Measurements from ENCODE around the gene RNU7-1. TPM values are rescaled to one million over a fixed set of nuclear protein-coding genes. Genes with fewer than 3 reads are reported as not detected.

RNU7-1 gene
- total RNA-seq, 6 donors from 2014 or later, result not detected

GRCh38 chr12:6923003-6923732 is 20.4 kb upstream of the RNU7-1 start:
- Histone ChIP-seq H3K9me3 (no peaks in the 10 kb centered on the region), H3K27me3 (no peaks in the 10 kb centered on the region), H3K4me1 (peaks cover 24 to 37% (median 29%) of the 10 kb centered on the region in 4 donors), H3K36me3 (peaks cover 0 to 23% (median 7%) of the 10 kb centered on the region in 4 donors), H3K4me3 (no peak overlapping the region), H3K27ac (no peak overlapping the region)
- 78 to 86% methylated on average over 10 of the region's 10 CpGs for WGBS, 2 donors
- TF ChIP-seq POLR2A (IDR thresholded peaks at IDR 0.05), result no peak
- TF ChIP-seq EP300 (IDR thresholded peaks at IDR 0.05), result no peak
- TF ChIP-seq POLR2AphosphoS5 (IDR thresholded peaks at IDR 0.05), result no peak
- no peak for TF ChIP-seq CTCF (IDR thresholded peaks at IDR 0.05)
- no peak for DNase-seq
- ATAC-seq (ENCODE audit: low FRiP score in 2 of 2), result no peak

GRCh38 chr12:6923851-6924250 is 19.8 kb upstream of the RNU7-1 start:
- peaks cover 24 to 40% (median 32%) of the 10 kb centered on the region in 4 donors for H3K4me1 ChIP-seq
- ATAC-seq (ENCODE audit: low FRiP score in 2 of 2) (no peak), DNase-seq (no peak)
- peaks cover 0 to 18% (median 7%) of the 10 kb centered on the region in 4 donors for H3K36me3 ChIP-seq
- H3K4me3 ChIP-seq, result peak overlapping the region in 1 of 4 donors; percentile 96
- TF ChIP-seq CTCF (IDR thresholded peaks at IDR 0.05) (no peak), POLR2A (IDR thresholded peaks at IDR 0.05) (no peak), EP300 (IDR thresholded peaks at IDR 0.05) (no peak), POLR2AphosphoS5 (IDR thresholded peaks at IDR 0.05) (no peak)
- WGBS, 2 donors, result 60 to 64% methylated on average over 6 of the region's 6 CpGs
- H3K9me3 ChIP-seq, result no peaks in the 10 kb centered on the region
- H3K27me3 ChIP-seq, result no peaks in the 10 kb centered on the region
- H3K27ac ChIP-seq, result peak overlapping the region in 3 of 4 donors; percentile 94 to 99 (median 98)

- H3K9me3 ChIP-seq, result no peaks in the 10 kb centered on the region
These were observed 18.4 kb upstream of the RNU7-1 start for GRCh38 chr12:6925239-6925539.

GRCh38 chr12:6925540-6926279 is 17.9 kb upstream of the RNU7-1 start:
- Histone ChIP-seq H3K27ac (peak overlapping the region; percentile 92 to 99 (median 96)), H3K9me3 (no peaks in the 10 kb centered on the region), H3K4me1 (peaks cover 40 to 59% (median 48%) of the 10 kb centered on the region in 4 donors), H3K4me3 (peak overlapping the region; percentile 9 to 96 (median 88)), H3K36me3 (peaks cover 0 to 11% (median 4%) of the 10 kb centered on the region in 4 donors), H3K27me3 (no peaks in the 10 kb centered on the region)
- peak in 1 of 2 donors; percentile 87 for DNase-seq
- peak; percentile 62 to 88 for ATAC-seq (ENCODE audit: low FRiP score in 2 of 2)
- peak; percentile 14 to 86 (median 36) for TF ChIP-seq POLR2A (IDR thresholded peaks at IDR 0.05)
- TF ChIP-seq EP300 (IDR thresholded peaks at IDR 0.05), result peak in 1 of 4 donors; percentile 50
- peak; percentile 60 to 74 for TF ChIP-seq POLR2AphosphoS5 (IDR thresholded peaks at IDR 0.05)
- TF ChIP-seq CTCF (IDR thresholded peaks at IDR 0.05), result peak in 1 of 6 experiments; percentile 13
- WGBS, 2 donors, result 26 to 40% methylated on average over 8 of the region's 8 CpGs

More at GRCh38 chr12:6925239-6925539, 18.4 kb upstream of the RNU7-1 start:
- Histone ChIP-seq H3K27ac (peak overlapping the region; percentile 92 to 99 (median 96)), H3K4me3 (peak overlapping the region in 2 of 4 donors; percentile 89 to 96), H3K4me1 (peaks cover 35 to 53% (median 45%) of the 10 kb centered on the region in 4 donors), H3K36me3 (peaks cover 0 to 11% (median 4%) of the 10 kb centered on the region in 4 donors), H3K27me3 (no peaks in the 10 kb centered on the region)
- WGBS, 2 donors, result 27 to 28% methylated on average over 1 of the region's 1 CpG
- ATAC-seq (ENCODE audit: low FRiP score in 2 of 2) (no peak), DNase-seq (no peak)
- no peak for TF ChIP-seq POLR2A (IDR thresholded peaks at IDR 0.05)
- TF ChIP-seq CTCF (IDR thresholded peaks at IDR 0.05), result no peak
- no peak for TF ChIP-seq POLR2AphosphoS5 (IDR thresholded peaks at IDR 0.05)
- TF ChIP-seq EP300 (IDR thresholded peaks at IDR 0.05), result no peak

Data from upper lobe of left lung (tissue), 6 donors.